HG03135 (cell line): ENCODE measurements around the gene CD99L2.

Source experiments
- ATAC-seq: cut with Tn5 transposase; IDR thresholded peaks from one replicate; pipeline ENCODE4 v1.9.1; 2021; ENCODE audit warnings: mild to moderate bottlenecking, moderate library complexity; ENCODE audit not compliant: unreplicated experiment

CD99L2 gene

GRCh38 chrX:150806827-150807226 lies 91.6 kb downstream of the CD99L2 start:
- no peak for ATAC-seq

GRCh38 chrX:150805736-150806135 lies 92.7 kb downstream of the CD99L2 start:
- ATAC-seq: no peak

- ATAC-seq: no peak
Measured at GRCh38 chrX:150792949-150793527, 105.4 kb downstream of the CD99L2 start.

- ATAC-seq: no peak
Measured at GRCh38 chrX:150790021-150790420, 108.4 kb downstream of the CD99L2 start.

- ATAC-seq: no peak
Measured at GRCh38 chrX:150781677-150782076, 116.8 kb downstream of the CD99L2 start.

GRCh38 chrX:150779385-150779784 lies 119.1 kb downstream of the CD99L2 start:
- ATAC-seq: no peak

GRCh38 chrX:150777328-150777992 lies 121.0 kb downstream of the CD99L2 start:
- no peak for ATAC-seq

- ATAC-seq: no peak
Measured at GRCh38 chrX:150775569-150776350, 122.7 kb downstream of the CD99L2 start.

- no peak for ATAC-seq
Measured at GRCh38 chrX:150774798-150775568, 123.5 kb downstream of the CD99L2 start.

- no peak for ATAC-seq
Measured at GRCh38 chrX:150773634-150774033, 124.8 kb downstream of the CD99L2 start.

GRCh38 chrX:150773117-150773516 lies 125.4 kb downstream of the CD99L2 start:
- ATAC-seq: no peak

GRCh38 chrX:150772150-150772970 lies 126.1 kb downstream of the CD99L2 start:
- ATAC-seq: no peak

GRCh38 chrX:150771116-150771515 lies 127.4 kb downstream of the CD99L2 start:
- ATAC-seq: no peak

- ATAC-seq: no peak
Measured at GRCh38 chrX:150770623-150771022, 127.8 kb downstream of the CD99L2 start.

- no peak for ATAC-seq
Measured at GRCh38 chrX:150769408-150769807, 129.1 kb downstream of the CD99L2 start.

GRCh38 chrX:150768580-150769190 lies 129.8 kb downstream of the CD99L2 start:
- no peak for ATAC-seq

- no peak for ATAC-seq
Measured at GRCh38 chrX:150768132-150768485, 130.4 kb downstream of the CD99L2 start.

- no peak for ATAC-seq
Measured at GRCh38 chrX:150767475-150768131, 130.9 kb downstream of the CD99L2 start.

- no peak for ATAC-seq
Measured at GRCh38 chrX:150767045-150767395, 131.4 kb downstream of the CD99L2 start.
